K562 (cell line): ENCODE measurements around the gene MYO15A. TPM values are rescaled to one million over a fixed set of nuclear protein-coding genes. Genes with fewer than 3 reads are reported as not detected.
A peak's percentile ranks its signal among the peaks of the same experiment; 100 is the strongest.

Experiments
- ATAC-seq: fragments of 200-7000 bp; cut with Tn5 transposase; 3 replicates; pipeline ENCODE4 v1.9.1; 2020; ENCODE audit warnings: moderate library complexity
- BruUV-seq: library from RNA; stranded (reverse); fragments of 400-500 nt; replicated peaks from 2 replicates; lab custom pipeline; 2021; lab: Mats Ljungman, UMichigan
- CTCF ChIA-PET: fragments of 300-600 bp; formaldehyde crosslinking; extraction: SDS; loops from one replicate; lab custom pipeline; 2021; ENCODE audit warnings: low intra/inter-chr PET ratio; lab: Yijun Ruan, JAX
- POLR2A ChIA-PET: fragments of 300-600, 350-650 bp; sonication (Branson Sonifier 250); formaldehyde crosslinking; extraction: SDS; loops from one replicate; lab custom pipeline; 2021; ENCODE audit warnings: antibody characterized with exemption, inconsistent platforms; lab: Yijun Ruan, JAX
- DNase-seq, 4 experiments: peaks; one replicate each; pipeline versions ENCODE4 v3.0.0 to v3.0.0-alpha.2; 2011 to 2018; ENCODE audit warnings: low spot score in 3 of 4, mixed read lengths in 3 of 4; ENCODE audit errors: extremely low read depth in 1 of 4
- FAIRE-seq: peaks from 2 replicates; lab custom pipeline; 2011; peaks lifted over from hg19 to GRCh38; lab: Jason Lieb, UNC
- H2AFZ ChIP-seq: 2 replicates; pipeline ENCODE4 v1.6.0; 2011; ENCODE audit warnings: low read depth, low read length, control low read depth, inconsistent platforms
- H3K27ac ChIP-seq: fragments of 200-600 bp; 3 replicates; pipeline ENCODE4 v1.8.0; 2011; ENCODE audit warnings: low read depth, mild to moderate bottlenecking, control low read depth, inconsistent platforms, low read length, moderate library complexity, mixed read lengths; ENCODE audit errors: extremely low read depth
- H3K27me3 ChIP-seq, 2 experiments: fragments of 300-600 bp in 1 of 2; 2 replicates in 1 of 2; 3 replicates in 1 of 2; pipeline versions ENCODE4 v1.6.0 to v1.8.0; 2011; ENCODE audit warnings: inconsistent platforms in 2 of 2, low read length in 2 of 2, mild to moderate bottlenecking in 1 of 2, mixed read lengths in 1 of 2, moderate library complexity in 1 of 2; ENCODE audit not compliant: control insufficient read depth in 2 of 2, insufficient read depth in 2 of 2
- H3K36me3 ChIP-seq: fragments of 300-600 bp; 3 replicates; pipeline ENCODE4 v1.8.0; 2011; ENCODE audit warnings: mild to moderate bottlenecking, low read length, inconsistent platforms; ENCODE audit not compliant: control insufficient read depth, insufficient read depth
- H3K4me1 ChIP-seq, 2 experiments: fragments of 200-600 bp in 1 of 2; replicated peaks in 1 of 2; 2 replicates in 1 of 2; 3 replicates in 1 of 2; pipeline versions ENCODE4 v1.5.1 to v1.8.0; 2011; ENCODE audit warnings: inconsistent platforms in 2 of 2, low read length in 2 of 2, mild to moderate bottlenecking in 1 of 2, mixed read lengths in 1 of 2, moderate library complexity in 1 of 2; ENCODE audit not compliant: control insufficient read depth in 2 of 2, insufficient read depth in 2 of 2
- H3K4me2 ChIP-seq: 2 replicates; pipeline ENCODE4 v1.6.1; 2011; ENCODE audit warnings: low read length, control low read depth, inconsistent platforms, mixed read lengths; ENCODE audit not compliant: insufficient read depth
- H3K4me3 ChIP-seq: fragments of 200-600 bp; sonication (generic), shearing (Covaris generic); 2 replicates; pipeline ENCODE4 v1.5.1; 2016; ENCODE audit warnings: control low read depth, inconsistent platforms
- H3K79me2 ChIP-seq: fragments of 200-600 bp; 3 replicates; pipeline ENCODE4 v1.8.0; 2011; ENCODE audit warnings: low read length, inconsistent platforms; ENCODE audit not compliant: control insufficient read depth, insufficient read depth
- H3K9ac ChIP-seq, 2 experiments: 2 replicates each; pipeline versions ENCODE4 v1.6.0 to v1.6.1; 2011; ENCODE audit warnings: low read depth in 2 of 2, low read length in 2 of 2, control low read depth in 1 of 2, inconsistent platforms in 1 of 2, mild to moderate bottlenecking in 1 of 2, mixed read lengths in 1 of 2; ENCODE audit not compliant: insufficient read depth in 1 of 2
- H3K9me1 ChIP-seq: one replicate; pipeline ENCODE4 v1.6.0; 2011; ENCODE audit warnings: inconsistent platforms, mild to moderate bottlenecking, low read length, moderate library complexity; ENCODE audit not compliant: control insufficient read depth, insufficient read depth
- H3K9me3 ChIP-seq: replicated peaks from 2 replicates; pipeline ENCODE4 v1.5.1; 2011; ENCODE audit warnings: low read depth, low read length, inconsistent platforms; ENCODE audit not compliant: control insufficient read depth, insufficient read depth
- H4K20me1 ChIP-seq: replicated peaks from 2 replicates; pipeline ENCODE4 v1.6.1; 2011; ENCODE audit warnings: low read length, inconsistent platforms, mixed read lengths; ENCODE audit not compliant: control insufficient read depth, insufficient read depth
- DPF2 ChIP-seq: fragments of 450-650 bp; IDR thresholded peaks from 2 replicates; pipeline ENCODE4 v1.6.1; 2016
- HDGF ChIP-seq: fragments of 450-650 bp; IDR thresholded peaks from 2 replicates; pipeline ENCODE4 v1.6.1; 2016
- HNRNPK ChIP-seq: fragments of 200-400 bp; formaldehyde crosslinking; IDR thresholded peaks from one replicate; pipeline ENCODE4 v1.6.1; 2018; ENCODE audit warnings: mild to moderate bottlenecking, low read depth, low read length; ENCODE audit not compliant: poor library complexity, severe bottlenecking
- NFYB ChIP-seq: IDR thresholded peaks from 2 replicates; pipeline ENCODE4 v1.6.1; 2011; ENCODE audit warnings: mild to moderate bottlenecking, moderate library complexity; ENCODE audit not compliant: insufficient read length; ENCODE audit errors: extremely low read depth
- RBM17 ChIP-seq: fragments of 200-400 bp; formaldehyde crosslinking; IDR thresholded peaks from 2 replicates; pipeline ENCODE4 v1.6.1; 2017; ENCODE audit warnings: low read depth, mild to moderate bottlenecking, low read length, borderline replicate concordance
- RFX1 ChIP-seq: fragments of 450-650 bp; IDR thresholded peaks from 2 replicates; pipeline ENCODE4 v1.6.1; 2016; ENCODE audit warnings: mild to moderate bottlenecking, moderate library complexity
- SMARCE1 ChIP-seq: fragments of 450-650 bp; IDR thresholded peaks from 2 replicates; pipeline ENCODE4 v1.7.1; 2016; ENCODE audit warnings: mild to moderate bottlenecking
- YY1 ChIP-seq, 3 experiments: IDR thresholded peaks; 2 replicates each; pipeline ENCODE4 v1.6.1; 2011; ENCODE audit warnings: low read length in 2 of 3, mild to moderate bottlenecking in 2 of 3, moderate library complexity in 2 of 3, borderline replicate concordance in 1 of 3, control low read depth in 1 of 3, low read depth in 1 of 3; ENCODE audit not compliant: insufficient read depth in 3 of 3, insufficient replicate concordance in 2 of 3, control insufficient read depth in 1 of 3, insufficient read length in 1 of 3; ENCODE audit errors: extremely low read depth in 1 of 3
- ZNF133 ChIP-seq: fragments of 250-450 bp; sonication (Bioruptor Pico); IDR thresholded peaks from 2 replicates; pipeline ENCODE4 v1.4.0; 2020; ENCODE audit warnings: mild to moderate bottlenecking
- ZNF449 ChIP-seq: fragments of 250-450 bp; sonication (Bioruptor Pico); IDR thresholded peaks from 2 replicates; pipeline ENCODE4 v1.8.0; 2022; ENCODE audit warnings: moderate library complexity, mild to moderate bottlenecking, inconsistent platforms
- ZNF766 ChIP-seq: fragments of 200-800 bp; sonication (Bioruptor generic); conservative IDR thresholded peaks from 2 replicates; pipeline ENCODE4 v1.6.1; 2016; ENCODE audit warnings: missing genetic modification characterization, missing compliant biosample characterization
- ZNF77 ChIP-seq: fragments of 250-450 bp; sonication (Bioruptor Pico); IDR thresholded peaks from 2 replicates; pipeline ENCODE4 v1.5.0; 2020
- WGBS: fragments of 100-300 bp; shearing (Covaris generic); methylation state at CpG from one replicate; pipeline ENCODE4 v1.1.6; 2016; ENCODE audit warnings: low coverage, mixed read lengths; ENCODE audit not compliant: insufficient coverage; ENCODE audit errors: missing lambda C conversion rate; 5-methylcytosine and 5-hydroxymethylcytosine counted together
- in situ Hi-C: fragments of 300-500 bp; cut with MboI; formaldehyde crosslinking; loops from 4 replicates; pipeline ENCODE4 v1.15.0; 2018; ENCODE audit warnings: inconsistent platforms, mixed read lengths
- intact Hi-C: fragments of 100-400 bp; cut with micrococcal nuclease; formaldehyde crosslinking; loops from 2 replicates; pipeline ENCODE4 v1.14.2; 2022
- polyA plus RNA-seq, 8 experiments: library from polyadenylated mRNA; depleted of rRNA in 4 of 8; stranded (reverse) in 5 of 8; unstranded in 3 of 8; fragments of >200 nt; fragmentation: Nextera tagmentation in 2 of 8; fragmentation: Illumina TruSeq in 1 of 8; extraction: Ambion mirVana in 2 of 8; extraction: Trizol in 1 of 8; gene quantifications; 2 replicates each; pipeline versions ENCODE4 v1.2.1 to v1.2.3, GENCODE V29; 2011 to 2014; ENCODE audit warnings: inconsistent platforms in 1 of 8, missing spikeins in 1 of 8
- total RNA-seq, 7 experiments: library from RNA; depleted of rRNA in 6 of 7; stranded (reverse); fragments of >200 nt in 6 of 7; fragmentation: Illumina TruSeq in 2 of 7; extraction: Trizol in 2 of 7; gene quantifications; 2 replicates each; pipeline versions ENCODE4 v1.2.1 to v1.2.3, GENCODE V29; 2011 to 2021; ENCODE audit warnings: low replicate concordance in 1 of 7
- TF ChIP-seq, protein P1 (sequence below): fragments of 250-450 bp; sonication (Bioruptor Pico); IDR thresholded peaks from 2 replicates; pipeline ENCODE4 v1.9.0; 2021; ENCODE audit warnings: mild to moderate bottlenecking, inconsistent platforms

MYO15A gene
- total and polyA plus RNA-seq, 9 of the 15 experiments (the other 6 are each of a cell fraction or from before 2014, with no cell fraction given) = 0.05 to 0.88 (median 0.14) TPM; not detected in 1

- intact Hi-C loops = loop anchor here (10.0 kb wide), 1 partner anchor 182 kb away; no protein-coding TSS in a partner anchor
- Histone ChIP-seq H3K36me3 (no peaks in the 10 kb centered on the region), H3K4me3 (no peak overlapping the region), H3K27ac (no peak overlapping the region), H3K4me2 (no peak overlapping the region), H3K79me2 (no peaks in the 10 kb centered on the region), H3K9me1 (no peaks in the 10 kb centered on the region), H3K4me1 (peaks cover 0 to 20% of the 10 kb centered on the region in 2 experiments; a peak in 3 of 5 replicates), H3K9me3 (no peaks in the 10 kb centered on the region), H3K9ac (no peak overlapping the region; a peak in 1 of 4 replicates), H2AFZ (peak overlapping the region; percentile 51), H4K20me1 (peaks cover 4% of the 10 kb centered on the region; the same call in 1 of the 2 replicates), H3K27me3 (no peaks in the 10 kb centered on the region)
- no TSS peak for BruUV-seq
- FAIRE-seq (peak; percentile 67), ATAC-seq (peak; percentile 84), DNase-seq (peak; percentile 45 to 66 (median 50))
- 32% methylated on average over 6 of the region's 18 CpGs for WGBS
- POLR2A ChIA-PET = interaction anchor here (0.6 kb wide), 2 partner anchors 9 to 15 kb away, joined by 3 read pairs; no protein-coding TSS in a partner anchor
- CTCF ChIA-PET = no interaction called here
- in situ Hi-C loops = no loop called here
- TF ChIP-seq DPF2 (no peak), ZNF77 (no peak), HNRNPK (no peak), RFX1 (no peak), RBM17 (no peak), ZNF766 (CRISPR knock-in tag) (no peak), NFYB (no peak), ZNF133 (no peak), HDGF (peak; percentile 65; the same call in 1 of the 2 replicates), ZNF449 (CRISPR knock-in tag) (no peak), SMARCE1 (no peak), YY1 (IDR thresholded peaks at IDR 0.05; ENCODE audit: borderline replicate concordance in 1 of 3, control insufficient read depth in 1 of 3, extremely low read depth in 1 of 3, insufficient read depth in 3 of 3, insufficient read length in 1 of 3, insufficient replicate concordance in 2 of 3, low read depth in 1 of 3, low read length in 2 of 3) (peak in 1 of 3 experiments; percentile 18)
- TF ChIP-seq, protein P1, sequence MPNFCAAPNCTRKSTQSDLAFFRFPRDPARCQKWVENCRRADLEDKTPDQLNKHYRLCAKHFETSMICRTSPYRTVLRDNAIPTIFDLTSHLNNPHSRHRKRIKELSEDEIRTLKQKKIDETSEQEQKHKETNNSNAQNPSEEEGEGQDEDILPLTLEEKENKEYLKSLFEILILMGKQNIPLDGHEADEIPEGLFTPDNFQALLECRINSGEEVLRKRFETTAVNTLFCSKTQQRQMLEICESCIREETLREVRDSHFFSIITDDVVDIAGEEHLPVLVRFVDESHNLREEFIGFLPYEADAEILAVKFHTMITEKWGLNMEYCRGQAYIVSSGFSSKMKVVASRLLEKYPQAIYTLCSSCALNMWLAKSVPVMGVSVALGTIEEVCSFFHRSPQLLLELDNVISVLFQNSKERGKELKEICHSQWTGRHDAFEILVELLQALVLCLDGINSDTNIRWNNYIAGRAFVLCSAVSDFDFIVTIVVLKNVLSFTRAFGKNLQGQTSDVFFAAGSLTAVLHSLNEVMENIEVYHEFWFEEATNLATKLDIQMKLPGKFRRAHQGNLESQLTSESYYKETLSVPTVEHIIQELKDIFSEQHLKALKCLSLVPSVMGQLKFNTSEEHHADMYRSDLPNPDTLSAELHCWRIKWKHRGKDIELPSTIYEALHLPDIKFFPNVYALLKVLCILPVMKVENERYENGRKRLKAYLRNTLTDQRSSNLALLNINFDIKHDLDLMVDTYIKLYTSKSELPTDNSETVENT (CRISPR knock-in tag) = no peak
These were observed 34.7 kb downstream of the MYO15A start for GRCh38 chr17:18143044-18143936.
